GM18867 (cell line): ENCODE results near the gene UGT1A6.
"Not testable (repeated sequence)": the region's sequence is repeated elsewhere in the genome, so short reads cannot be mapped to it uniquely, and the experiment has no call there.

ENCODE experiments used
- ATAC-seq: cut with Tn5 transposase; IDR thresholded peaks from one replicate; pipeline ENCODE4 v1.9.1; 2021; ENCODE audit warnings: mild to moderate bottlenecking, moderate library complexity; ENCODE audit not compliant: unreplicated experiment

The UGT1A6 gene

DNA sequence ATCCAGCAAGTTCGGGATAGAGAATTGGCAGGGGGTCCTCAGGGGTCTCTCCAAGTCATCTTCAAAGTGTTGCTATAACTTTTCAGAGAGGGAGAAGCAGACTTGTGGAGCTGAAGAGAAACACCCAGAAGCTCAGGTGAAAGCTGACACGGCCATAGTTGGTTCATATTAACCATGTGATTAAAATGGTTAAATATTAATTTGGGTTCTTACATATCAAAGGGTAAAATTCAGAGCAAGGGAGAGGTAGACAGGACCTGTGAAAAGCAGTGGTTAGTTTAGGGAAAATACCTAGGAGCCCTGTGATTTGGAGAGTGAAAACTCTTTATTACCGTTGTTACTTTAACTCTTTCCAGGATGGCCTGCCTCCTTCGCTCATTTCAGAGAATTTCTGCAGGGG, at the start of gene UGT1A6:
TSS of gene UGT1A6 (plus strand) at position 243 of the 400 bp plus-strand sequence. CDS start at position 358, 115 bp downstream.
- ATAC-seq = no peak

DNA sequence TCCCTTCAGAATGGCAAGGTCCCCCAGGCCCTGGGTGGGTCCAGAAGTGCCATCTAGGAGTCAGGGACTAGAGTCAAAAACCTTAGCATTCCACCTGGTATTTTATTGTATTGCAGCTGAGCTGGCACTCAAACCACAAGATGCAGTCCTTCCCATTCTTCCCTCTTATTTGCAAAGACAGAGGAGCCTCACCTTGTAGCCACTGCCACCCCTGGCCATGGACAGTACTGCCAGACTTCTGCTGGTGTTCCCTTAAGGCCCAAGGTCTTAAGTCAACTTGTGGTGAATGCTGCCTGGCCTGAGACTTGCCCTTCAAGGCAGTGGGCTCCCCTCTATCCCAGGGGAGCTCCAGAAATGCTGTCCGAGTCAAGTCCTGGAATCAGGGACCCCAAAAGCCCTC, 49.6 kb upstream of the UGT1A6 start:
- ATAC-seq = no peak

DNA sequence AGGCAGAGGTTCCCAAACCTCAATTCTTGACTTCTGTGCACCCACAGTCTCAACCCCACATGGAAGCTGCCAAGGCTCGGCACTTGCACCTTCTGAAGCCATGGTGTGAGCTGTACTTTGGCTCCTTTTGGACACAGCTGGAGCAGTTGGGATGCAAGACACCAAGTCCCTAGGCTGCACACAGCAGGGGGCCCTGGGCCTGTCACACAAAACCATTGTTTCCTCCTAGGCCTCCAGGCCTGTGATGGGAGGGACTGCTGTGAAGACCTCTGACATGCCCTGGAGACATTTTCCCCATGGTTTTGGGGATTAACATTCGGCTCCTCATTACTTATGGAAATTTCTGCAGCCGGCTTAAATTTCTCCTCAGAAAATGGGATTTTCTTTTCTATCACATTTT, 46.7 kb upstream of the UGT1A6 start:
- not testable (repeated sequence) for ATAC-seq

DNA sequence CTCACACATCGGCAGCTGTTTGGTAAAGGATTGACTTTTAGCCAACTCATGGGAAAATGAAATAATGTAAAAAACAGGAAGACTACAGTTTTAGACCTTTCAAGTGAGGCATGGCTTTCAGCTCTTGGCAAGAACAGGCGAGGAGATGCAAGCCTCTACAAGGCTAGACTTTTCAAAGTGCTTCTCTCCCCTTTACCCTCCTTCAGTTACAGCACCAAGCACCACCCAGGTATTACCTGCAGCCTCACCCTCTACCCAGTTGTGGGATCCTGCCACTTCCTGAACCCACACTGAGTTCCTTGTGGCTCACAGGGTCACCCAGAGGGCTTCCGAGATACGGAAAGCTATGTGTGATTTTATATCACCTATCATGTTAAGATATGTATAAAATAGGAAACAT, 41.7 kb upstream of the UGT1A6 start:
- ATAC-seq = no peak

DNA sequence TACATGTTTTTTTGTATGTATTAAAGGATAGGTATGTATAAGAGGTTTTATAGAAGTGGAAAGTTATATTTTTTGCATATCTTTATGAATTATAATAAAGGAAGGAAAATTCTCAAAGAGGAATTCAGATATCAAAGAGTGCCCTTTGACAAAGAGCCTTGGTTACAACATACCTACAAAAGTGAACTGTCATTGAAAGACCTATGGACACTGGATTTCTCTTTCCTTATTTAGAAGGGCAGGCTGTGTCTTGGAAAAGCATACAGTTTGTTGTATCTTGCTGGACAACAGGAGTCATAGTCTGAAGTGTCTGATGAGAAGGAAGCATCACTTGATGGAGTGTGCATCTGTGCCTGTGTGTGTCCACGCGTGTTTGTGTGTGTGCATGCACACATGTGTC, 41.3 kb upstream of the UGT1A6 start:
- ATAC-seq = no peak

DNA sequence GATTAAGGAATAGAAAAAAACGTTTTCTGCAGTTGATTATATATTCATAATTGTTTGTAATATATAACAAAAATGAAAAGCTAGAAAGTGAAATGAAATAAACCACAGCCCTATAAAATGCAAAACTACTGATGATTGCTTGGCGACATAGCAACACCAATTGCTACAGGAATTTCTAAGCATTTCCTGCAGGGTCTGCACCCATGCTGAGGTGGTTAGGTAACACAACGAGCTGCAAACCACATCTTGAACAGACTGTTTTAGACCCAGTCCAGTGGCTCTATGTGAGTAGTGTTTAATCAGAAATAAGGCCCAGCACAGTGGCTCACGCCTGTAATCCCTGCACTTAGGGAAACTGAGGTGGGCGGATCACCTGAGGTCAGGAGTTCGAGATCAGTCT, 38.2 kb upstream of the UGT1A6 start:
- no peak for ATAC-seq

DNA sequence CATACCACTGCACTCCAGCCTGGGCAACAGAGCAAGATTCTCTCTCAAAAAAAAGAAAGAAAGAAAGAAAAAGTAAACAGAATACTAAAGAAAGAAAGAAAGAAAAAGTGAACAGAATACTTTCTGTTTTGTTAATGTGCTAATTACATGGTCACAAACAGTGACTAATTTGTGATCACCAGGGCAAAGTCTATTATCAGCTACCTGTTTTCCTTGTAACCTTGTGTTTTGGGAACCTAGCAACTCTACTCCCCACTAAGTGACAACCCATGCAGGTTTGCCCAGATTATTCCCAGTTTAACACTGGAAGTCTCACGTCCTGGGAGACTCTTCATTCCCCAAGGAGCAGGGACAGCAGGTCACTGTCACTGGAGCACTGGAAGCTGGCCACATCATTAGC, 37.6 kb upstream of the UGT1A6 start:
- ATAC-seq = no peak

DNA sequence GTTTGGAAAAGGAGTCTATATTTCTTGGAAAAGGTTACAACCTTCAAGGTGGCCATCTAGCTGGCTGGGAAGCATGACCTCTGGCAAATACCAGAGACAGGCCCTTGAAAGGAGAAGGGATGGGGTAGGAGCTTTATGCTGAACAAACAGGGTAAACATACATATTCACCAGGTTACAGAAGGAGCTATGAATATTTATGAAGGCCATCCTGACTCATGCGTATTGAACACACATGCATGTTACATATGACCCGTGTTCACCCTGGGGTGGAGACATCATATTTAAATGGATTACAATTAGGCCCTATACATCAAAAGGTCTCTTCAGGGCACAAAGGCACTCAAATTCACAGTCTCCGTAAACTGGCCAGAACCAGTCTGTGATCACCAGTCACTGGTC, 36.7 kb upstream of the UGT1A6 start:
- not testable (repeated sequence) for ATAC-seq

DNA sequence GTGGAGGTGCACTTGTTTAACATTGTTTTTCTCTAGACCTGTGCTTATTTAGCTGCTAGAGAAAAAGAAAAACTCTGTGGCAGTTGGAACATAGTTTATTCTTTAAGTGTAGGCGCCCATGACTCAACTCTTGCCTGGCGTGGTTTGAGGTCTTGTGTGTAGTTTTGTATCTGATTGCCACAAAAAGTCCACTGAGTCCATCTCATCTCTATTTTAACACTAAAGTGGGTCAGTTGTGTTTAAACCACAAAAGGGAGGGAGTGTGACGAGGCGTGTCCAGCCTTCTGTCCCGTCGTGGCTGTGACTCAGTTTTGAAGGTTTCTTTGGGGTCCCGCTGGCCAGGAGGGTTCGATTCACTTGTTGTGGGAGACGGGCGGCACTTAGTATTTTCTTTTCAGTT, 36.2 kb upstream of the UGT1A6 start:
- ATAC-seq = no peak

DNA sequence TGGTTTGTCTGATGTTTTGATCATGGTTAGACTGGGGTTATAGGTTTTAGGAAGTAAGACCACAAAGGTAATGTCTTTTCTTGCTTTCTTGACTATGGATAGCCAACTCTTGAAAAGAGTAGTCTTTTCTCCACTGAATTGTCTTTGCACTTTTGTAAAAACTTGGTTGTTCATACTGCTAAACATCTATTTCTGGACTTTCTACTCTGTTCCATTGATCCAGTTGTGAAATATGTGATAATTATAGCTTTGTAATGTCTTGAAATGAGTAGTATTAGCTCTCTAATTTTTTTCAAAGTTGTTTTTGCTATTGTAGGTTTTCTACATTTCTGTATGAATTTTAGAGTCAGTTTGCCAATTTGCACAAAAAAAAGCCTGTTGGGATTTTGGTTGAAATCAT, 34.1 kb upstream of the UGT1A6 start:
- ATAC-seq = no peak

DNA sequence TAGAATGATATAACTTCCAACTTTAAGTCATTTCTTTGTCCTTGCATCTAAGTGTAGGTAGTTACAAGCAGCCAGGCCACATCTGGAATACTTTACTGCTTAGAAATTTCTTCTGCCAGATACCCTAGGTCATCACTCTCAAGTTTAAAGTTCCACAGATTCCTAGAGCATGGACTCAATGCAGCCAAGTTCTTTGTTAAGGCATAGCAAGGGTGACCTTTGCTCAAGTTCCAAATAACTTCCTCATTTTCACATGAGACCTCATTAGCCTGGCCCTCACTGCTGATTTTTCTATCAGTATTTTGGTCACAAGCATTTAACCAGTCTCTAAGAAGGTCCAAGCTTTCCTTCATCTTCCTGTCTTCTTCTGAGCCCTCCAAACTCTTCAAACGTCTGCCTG, 28.8 kb upstream of the UGT1A6 start:
- no peak for ATAC-seq

DNA sequence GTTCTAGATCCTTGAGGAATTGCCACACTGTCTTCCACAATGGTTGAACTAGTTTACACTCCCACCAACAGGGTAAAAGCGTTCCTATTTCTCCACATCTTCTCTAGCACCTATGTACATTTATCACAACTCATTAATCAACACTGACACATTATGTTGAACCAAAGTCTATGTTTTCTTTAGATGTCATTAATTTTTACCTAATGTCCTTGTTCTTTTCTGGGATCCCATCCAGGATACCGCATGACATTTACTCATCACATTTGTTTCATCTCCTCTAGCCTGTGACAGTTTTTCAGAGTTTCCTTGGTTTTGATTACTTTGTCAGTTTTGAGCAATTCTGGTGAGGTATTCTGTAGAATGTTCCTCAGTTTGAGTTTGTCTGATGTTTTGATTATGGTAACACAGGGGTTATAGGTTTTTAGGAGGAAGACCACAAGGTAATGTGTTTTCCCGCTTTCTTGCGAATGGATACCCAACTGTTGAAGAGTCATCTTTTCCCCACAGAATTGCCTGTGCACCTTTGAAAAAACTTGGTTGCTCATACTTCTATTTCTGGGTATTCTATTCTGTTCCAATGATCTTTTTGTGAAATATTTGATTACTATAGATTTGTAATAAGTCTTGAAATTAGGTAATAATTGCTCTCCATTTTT, 24.0 kb upstream of the UGT1A6 start:
- no peak for ATAC-seq

DNA sequence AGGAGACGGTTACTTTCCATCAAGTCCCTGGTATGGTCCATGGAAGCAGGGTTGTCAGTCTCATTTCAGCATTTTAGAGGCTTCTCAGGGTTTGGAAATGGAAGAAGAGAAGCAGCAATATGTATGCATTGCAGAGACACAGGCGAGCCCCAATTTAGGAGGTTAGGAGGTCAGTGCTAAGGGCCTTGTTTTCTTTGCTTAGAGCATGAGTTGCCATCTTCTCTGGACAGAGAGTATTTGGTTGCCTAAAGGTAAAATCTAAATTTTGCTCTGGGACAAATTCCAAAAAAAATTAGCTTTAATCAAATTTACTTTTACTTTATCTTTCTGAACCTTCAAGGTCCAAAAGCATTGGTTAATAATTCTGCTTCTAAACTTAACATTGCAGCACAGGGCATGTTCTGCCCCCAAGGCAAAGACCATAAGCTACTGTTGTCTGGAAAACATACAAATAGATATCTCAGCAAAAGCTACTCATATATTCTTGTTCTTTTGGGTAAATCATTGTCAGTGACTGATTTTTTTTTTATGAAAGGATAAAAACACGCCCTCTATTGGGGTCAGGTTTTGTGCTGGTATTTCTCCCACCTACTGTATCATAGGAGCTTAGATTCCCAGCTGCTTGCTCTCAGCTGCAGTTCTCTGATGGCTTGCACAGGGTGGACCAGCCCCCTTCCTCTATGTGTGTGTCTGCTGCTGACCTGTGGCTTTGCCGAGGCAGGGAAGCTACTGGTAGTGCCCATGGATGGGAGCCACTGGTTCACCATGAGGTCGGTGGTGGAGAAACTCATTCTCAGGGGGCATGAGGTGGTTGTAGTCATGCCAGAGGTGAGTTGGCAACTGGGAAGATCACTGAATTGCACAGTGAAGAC, 21.2 kb upstream of the UGT1A6 start, which contains the start of gene UGT1A9:
TSS of gene UGT1A9 (plus strand) at position 609 of the 872 bp plus-strand sequence. CDS start at position 646, 37 bp downstream.
- no peak for ATAC-seq

DNA sequence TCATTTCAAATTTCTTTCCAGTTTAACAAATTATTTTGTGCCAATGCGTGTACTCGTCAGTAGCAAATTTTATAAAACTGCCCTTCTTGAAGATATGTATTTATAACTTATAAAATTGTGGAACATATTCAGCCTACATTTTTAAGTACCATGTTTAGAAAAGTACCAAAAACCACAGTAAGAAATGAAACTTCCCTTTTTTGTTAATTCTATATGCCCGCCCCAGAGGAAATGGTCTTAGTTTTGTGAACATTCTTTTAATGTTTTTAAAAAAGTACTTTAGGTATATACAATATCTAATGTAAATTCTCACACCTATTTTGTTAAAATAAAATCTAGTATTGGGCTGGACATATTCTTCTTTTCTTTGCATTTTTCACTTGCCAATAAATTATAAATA, 19.8 kb upstream of the UGT1A6 start:
- ATAC-seq = no peak

DNA sequence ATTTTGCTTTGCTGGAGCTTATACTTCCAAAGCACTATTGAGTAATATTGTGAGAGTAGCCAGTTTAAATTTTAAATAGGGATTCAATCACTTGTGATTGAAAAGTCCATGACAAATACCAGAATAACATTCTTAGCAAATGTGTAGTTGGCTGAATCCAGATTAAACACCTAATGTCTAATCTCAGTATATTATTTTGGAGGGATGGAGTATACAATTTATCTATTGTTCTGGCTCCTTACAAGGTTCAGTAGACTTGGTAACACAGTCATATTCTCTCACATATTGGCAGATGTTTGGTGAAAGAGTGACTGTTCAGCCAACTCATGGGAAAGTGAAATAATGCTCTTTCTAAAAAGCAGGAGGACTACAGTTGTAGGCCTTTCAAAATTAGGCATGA, 18.8 kb upstream of the UGT1A6 start:
- no peak for ATAC-seq

DNA sequence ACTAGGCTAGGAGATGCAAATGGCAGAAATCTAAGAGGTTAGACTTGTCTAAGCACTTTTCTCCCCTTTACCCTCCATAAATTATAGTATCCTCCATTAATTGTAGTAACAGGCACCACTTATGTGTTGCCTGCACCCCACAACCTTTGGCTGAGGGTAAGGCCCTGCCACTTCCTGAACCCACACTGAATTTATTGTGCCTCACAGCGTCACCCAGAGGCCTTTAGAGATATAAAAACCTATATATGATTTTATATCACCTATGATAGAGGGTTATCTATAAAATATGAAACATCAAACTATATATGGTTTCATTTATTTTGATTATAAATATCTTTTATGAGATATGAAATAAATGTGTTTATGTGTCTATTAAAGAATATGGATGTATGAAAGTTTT, 18.4 kb upstream of the UGT1A6 start:
- ATAC-seq = no peak

DNA sequence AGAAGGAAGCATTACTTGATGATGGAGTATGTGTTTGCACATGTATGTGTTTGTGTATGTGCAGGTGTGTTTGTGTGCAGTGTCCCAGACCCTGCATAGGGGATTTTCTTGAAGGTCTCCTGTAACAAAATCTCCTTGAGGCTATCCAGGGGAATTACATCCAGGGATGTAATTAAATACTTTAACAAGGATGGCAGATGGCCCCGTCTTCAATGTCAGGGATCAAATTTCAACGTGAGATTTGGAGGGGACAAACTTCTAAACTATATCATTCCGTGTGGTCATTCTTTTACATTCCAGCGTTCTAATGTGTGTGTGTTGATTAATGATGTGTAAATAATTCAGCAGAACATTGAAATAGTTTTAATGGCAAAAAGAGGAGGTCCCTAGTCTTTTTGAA, 17.7 kb upstream of the UGT1A6 start:
- ATAC-seq = no peak

DNA sequence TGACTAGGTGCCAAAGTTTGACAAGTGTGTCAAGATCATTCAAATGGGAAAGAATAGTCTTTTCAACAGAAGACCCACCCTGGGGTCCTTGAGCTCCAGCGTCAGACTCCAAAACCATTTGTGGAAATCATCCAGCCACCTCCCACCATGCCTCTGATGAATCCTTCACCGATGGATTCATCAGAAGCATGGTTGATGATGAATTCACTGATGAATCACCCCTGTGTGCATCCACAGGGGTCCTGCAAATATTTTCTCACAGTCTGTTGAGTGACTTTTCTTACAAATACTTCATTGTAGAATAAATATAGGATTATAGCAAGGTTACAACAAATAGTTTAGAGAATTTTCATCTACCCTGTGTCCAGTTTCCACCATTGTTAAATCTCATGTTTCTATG, 16.6 kb upstream of the UGT1A6 start:
- ATAC-seq = no peak

DNA sequence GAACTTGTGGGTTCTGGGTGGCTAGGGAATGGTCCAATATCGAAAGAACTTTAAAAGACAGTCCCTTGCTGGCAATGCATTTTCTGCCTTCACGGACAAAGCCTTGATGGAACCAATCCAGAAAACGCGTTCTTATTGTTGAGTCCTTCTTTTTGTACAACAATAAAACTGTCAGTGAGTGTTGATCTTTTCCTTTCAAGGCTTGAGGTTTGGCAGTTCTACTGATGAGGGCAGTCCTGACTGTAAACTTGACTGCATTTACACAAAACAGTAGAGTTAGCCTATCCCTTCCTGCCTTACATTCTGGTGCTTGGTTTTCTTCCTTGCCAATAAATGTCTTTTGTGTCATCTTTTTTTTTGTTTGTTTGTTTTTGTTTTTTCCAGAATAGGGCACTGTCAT, 13.5 kb upstream of the UGT1A6 start:
- ATAC-seq = no peak

DNA sequence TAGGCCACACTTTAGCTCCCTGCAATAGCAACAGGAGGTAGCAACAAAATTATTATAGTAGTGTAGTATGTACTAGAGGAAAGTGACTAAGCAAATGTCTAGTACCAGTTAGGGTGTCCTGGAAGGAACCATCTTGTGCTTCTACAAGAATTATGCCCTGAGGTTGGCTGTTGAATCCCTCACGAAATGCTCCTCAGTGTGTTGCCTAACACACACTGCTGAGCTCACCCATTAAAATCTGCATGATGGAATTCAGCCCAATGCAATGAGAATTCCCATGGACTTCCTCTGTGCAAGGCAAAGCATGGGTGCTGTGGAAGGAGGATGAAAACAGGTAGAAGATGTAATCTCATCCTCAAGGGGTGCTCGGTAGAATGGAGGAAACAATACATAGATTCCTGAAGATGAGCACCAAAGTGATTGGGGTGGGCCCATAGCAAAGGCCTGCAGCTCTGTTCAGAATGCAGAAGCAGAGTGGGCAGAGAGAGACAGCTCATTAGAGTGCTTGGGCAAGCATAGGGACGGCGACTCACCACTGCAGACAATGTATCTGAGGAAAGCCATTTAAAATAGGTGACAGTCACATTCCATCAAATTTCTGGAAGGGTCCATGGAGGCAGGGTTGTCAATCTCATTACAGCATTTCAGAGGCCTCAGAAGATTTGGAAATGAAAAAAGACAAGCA, 12.2 kb upstream of the UGT1A6 start:
- no peak for ATAC-seq

DNA sequence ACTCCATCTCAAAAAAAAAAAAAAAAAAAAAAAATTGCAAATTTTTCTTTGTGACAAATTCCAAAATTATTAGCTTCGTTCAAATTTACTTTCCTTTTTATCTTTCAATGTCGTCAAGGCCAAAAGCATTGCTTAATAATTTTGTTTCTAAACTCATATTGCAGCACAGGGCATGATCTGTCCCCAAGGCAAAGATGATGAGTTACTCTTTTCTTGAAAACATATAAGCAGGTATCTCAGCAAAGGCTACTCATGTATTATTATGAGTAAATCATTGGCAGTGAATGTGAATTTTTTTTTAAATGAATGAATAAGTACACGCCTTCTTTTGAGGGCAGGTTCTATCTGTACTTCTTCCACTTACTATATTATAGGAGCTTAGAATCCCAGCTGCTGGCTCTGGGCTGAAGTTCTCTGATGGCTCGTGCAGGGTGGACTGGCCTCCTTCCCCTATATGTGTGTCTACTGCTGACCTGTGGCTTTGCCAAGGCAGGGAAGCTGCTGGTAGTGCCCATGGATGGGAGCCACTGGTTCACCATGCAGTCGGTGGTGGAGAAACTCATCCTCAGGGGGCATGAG, 11.1 kb upstream of the UGT1A6 start, which contains the start of gene UGT1A7:
TSS of gene UGT1A7 (plus strand) at position 381 of the 579 bp plus-strand sequence. CDS start at position 418, 37 bp downstream.
- no peak for ATAC-seq
